Measurements from ENCODE around the gene FNDC3B.

The FNDC3B gene

GRCh38 chr3:172078721-172079120 is 39.3 kb downstream of the FNDC3B start:
- Histone ChIP-seq H3K9ac (ENCODE audit: low read depth, low read length) (no peak overlapping the region), H3K36me3 (ENCODE audit: insufficient read depth, low read length) (no peaks in the 10 kb centered on the region), H3K4me1 (ENCODE audit: insufficient read depth, low read length) (peaks cover 3% of the 10 kb centered on the region; the same call in 1 of the 2 replicates), H3K9me3 (ENCODE audit: control insufficient read depth, insufficient read depth, low read length) (0 out of 2 replicates have a peak, but pooled peaks cover 3% of the 10 kb centered on the region)

GRCh38 chr3:172079326-172079976 is 40.1 kb downstream of the FNDC3B start:
- Histone ChIP-seq H3K9me3 (ENCODE audit: control insufficient read depth, insufficient read depth, low read length) (0 out of 2 replicates have a peak, but pooled peaks cover 3% of the 10 kb centered on the region), H3K36me3 (ENCODE audit: insufficient read depth, low read length) (no peaks in the 10 kb centered on the region), H3K4me1 (ENCODE audit: insufficient read depth, low read length) (peaks cover 3% of the 10 kb centered on the region; the same call in 1 of the 2 replicates), H3K9ac (ENCODE audit: low read depth, low read length) (no peak overlapping the region)

GRCh38 chr3:172080503-172080902 is 41.1 kb downstream of the FNDC3B start:
- Histone ChIP-seq H3K4me1 (ENCODE audit: insufficient read depth, low read length) (peaks cover 9% of the 10 kb centered on the region; the same call in 1 of the 2 replicates), H3K36me3 (ENCODE audit: insufficient read depth, low read length) (no peaks in the 10 kb centered on the region), H3K9me3 (ENCODE audit: control insufficient read depth, insufficient read depth, low read length) (0 out of 2 replicates have a peak, but pooled peaks cover 3% of the 10 kb centered on the region), H3K9ac (ENCODE audit: low read depth, low read length) (no peak overlapping the region)

GRCh38 chr3:172082269-172082668 is 42.9 kb downstream of the FNDC3B start:
- Histone ChIP-seq H3K9ac (ENCODE audit: low read depth, low read length) (no peak overlapping the region), H3K4me1 (ENCODE audit: insufficient read depth, low read length) (peaks cover 14% of the 10 kb centered on the region; the same call in 1 of the 2 replicates), H3K36me3 (ENCODE audit: insufficient read depth, low read length) (no peaks in the 10 kb centered on the region), H3K9me3 (ENCODE audit: control insufficient read depth, insufficient read depth, low read length) (0 out of 2 replicates have a peak, but pooled peaks cover 3% of the 10 kb centered on the region)

- H3K9me3 ChIP-seq (ENCODE audit: control insufficient read depth, insufficient read depth, low read length): 0 out of 2 replicates have a peak, but pooled peaks cover 3% of the 10 kb centered on the region
- H3K4me1 ChIP-seq (ENCODE audit: insufficient read depth, low read length): peaks cover 21% of the 10 kb centered on the region
- H3K9ac ChIP-seq (ENCODE audit: low read depth, low read length): no peak overlapping the region
- H3K36me3 ChIP-seq (ENCODE audit: insufficient read depth, low read length): no peaks in the 10 kb centered on the region
These were observed 43.6 kb downstream of the FNDC3B start for GRCh38 chr3:172082820-172083513.

- Histone ChIP-seq H3K4me1 (ENCODE audit: insufficient read depth, low read length) (peaks cover 21% of the 10 kb centered on the region), H3K36me3 (ENCODE audit: insufficient read depth, low read length) (no peaks in the 10 kb centered on the region), H3K9ac (ENCODE audit: low read depth, low read length) (no peak overlapping the region), H3K9me3 (ENCODE audit: control insufficient read depth, insufficient read depth, low read length) (0 out of 2 replicates have a peak, but pooled peaks cover 3% of the 10 kb centered on the region)
These were observed 44.6 kb downstream of the FNDC3B start for GRCh38 chr3:172083995-172084409.

- H3K9me3 ChIP-seq (ENCODE audit: control insufficient read depth, insufficient read depth, low read length): 0 out of 2 replicates have a peak, but pooled peaks cover 3% of the 10 kb centered on the region
- peaks cover 26% of the 10 kb centered on the region for H3K4me1 ChIP-seq (ENCODE audit: insufficient read depth, low read length)
- no peak overlapping the region for H3K9ac ChIP-seq (ENCODE audit: low read depth, low read length)
- no peaks in the 10 kb centered on the region; the same call in 1 of the 2 replicates for H3K36me3 ChIP-seq (ENCODE audit: insufficient read depth, low read length)
These were observed 45.6 kb downstream of the FNDC3B start for GRCh38 chr3:172084871-172085556.

- H3K9ac ChIP-seq (ENCODE audit: low read depth, low read length): no peak overlapping the region
- no peaks in the 10 kb centered on the region; the same call in 1 of the 2 replicates for H3K36me3 ChIP-seq (ENCODE audit: insufficient read depth, low read length)
- H3K4me1 ChIP-seq (ENCODE audit: insufficient read depth, low read length): peaks cover 26% of the 10 kb centered on the region
- H3K9me3 ChIP-seq (ENCODE audit: control insufficient read depth, insufficient read depth, low read length): 0 out of 2 replicates have a peak, but pooled peaks cover 3% of the 10 kb centered on the region
These were observed 46.1 kb downstream of the FNDC3B start for GRCh38 chr3:172085557-172085895.

GRCh38 chr3:172086071-172086470 is 46.7 kb downstream of the FNDC3B start:
- Histone ChIP-seq H3K9me3 (ENCODE audit: control insufficient read depth, insufficient read depth, low read length) (0 out of 2 replicates have a peak, but pooled peaks cover 3% of the 10 kb centered on the region), H3K4me1 (ENCODE audit: insufficient read depth, low read length) (peaks cover 26% of the 10 kb centered on the region), H3K9ac (ENCODE audit: low read depth, low read length) (no peak overlapping the region), H3K36me3 (ENCODE audit: insufficient read depth, low read length) (no peaks in the 10 kb centered on the region; the same call in 1 of the 2 replicates)

GRCh38 chr3:172087198-172087597 is 47.8 kb downstream of the FNDC3B start:
- no peak overlapping the region for H3K9ac ChIP-seq (ENCODE audit: low read depth, low read length)
- H3K9me3 ChIP-seq (ENCODE audit: control insufficient read depth, insufficient read depth, low read length): 0 out of 2 replicates have a peak, but pooled peaks cover 3% of the 10 kb centered on the region
- peaks cover 26% of the 10 kb centered on the region for H3K4me1 ChIP-seq (ENCODE audit: insufficient read depth, low read length)
- H3K36me3 ChIP-seq (ENCODE audit: insufficient read depth, low read length): no peaks in the 10 kb centered on the region; the same call in 1 of the 2 replicates

- peaks cover 26% of the 10 kb centered on the region for H3K4me1 ChIP-seq (ENCODE audit: insufficient read depth, low read length)
- H3K9me3 ChIP-seq (ENCODE audit: control insufficient read depth, insufficient read depth, low read length): no peaks in the 10 kb centered on the region
- no peak overlapping the region for H3K9ac ChIP-seq (ENCODE audit: low read depth, low read length)
- H3K36me3 ChIP-seq (ENCODE audit: insufficient read depth, low read length): no peaks in the 10 kb centered on the region; the same call in 1 of the 2 replicates
These were observed 48.5 kb downstream of the FNDC3B start for GRCh38 chr3:172087602-172088580.

- Histone ChIP-seq H3K9ac (ENCODE audit: low read depth, low read length) (no peak overlapping the region), H3K9me3 (ENCODE audit: control insufficient read depth, insufficient read depth, low read length) (no peaks in the 10 kb centered on the region), H3K4me1 (ENCODE audit: insufficient read depth, low read length) (peaks cover 26% of the 10 kb centered on the region), H3K36me3 (ENCODE audit: insufficient read depth, low read length) (no peaks in the 10 kb centered on the region; the same call in 1 of the 2 replicates)
These were observed 49.9 kb downstream of the FNDC3B start for GRCh38 chr3:172089250-172089649.

- H3K4me1 ChIP-seq (ENCODE audit: insufficient read depth, low read length): peaks cover 27% of the 10 kb centered on the region
- H3K9me3 ChIP-seq (ENCODE audit: control insufficient read depth, insufficient read depth, low read length): no peaks in the 10 kb centered on the region
- no peaks in the 10 kb centered on the region; the same call in 1 of the 2 replicates for H3K36me3 ChIP-seq (ENCODE audit: insufficient read depth, low read length)
- H3K9ac ChIP-seq (ENCODE audit: low read depth, low read length): no peak overlapping the region
These were observed 50.7 kb downstream of the FNDC3B start for GRCh38 chr3:172090035-172090434.
